H1 (cell line): ENCODE measurements around the gene FAM227B. TPM values are rescaled to one million over a fixed set of nuclear protein-coding genes. Genes with fewer than 3 reads are reported as not detected.

Experiments
- CTCF ChIA-PET: fragments of 300-600 bp; sonication (Branson Sonifier 250); formaldehyde crosslinking; loops from one replicate; lab custom pipeline; 2021; ENCODE audit not compliant: partially characterized antibody; lab: Charles Lee
- POLR2A ChIA-PET: fragments of 300-600 bp; sonication (Branson Sonifier 250); formaldehyde crosslinking; loops from one replicate; lab custom pipeline; 2021; ENCODE audit warnings: inconsistent platforms; ENCODE audit not compliant: partially characterized antibody; lab: Charles Lee
- DNase-seq, 2 experiments: peaks; one replicate each; pipeline versions ENCODE4 v3.0.0 to v3.0.0-alpha.2; 2010 to 2022; ENCODE audit warnings: low spot score in 2 of 2, low read depth in 1 of 2, mixed read lengths in 1 of 2
- FAIRE-seq: peaks from 2 replicates; lab custom pipeline; 2011; peaks lifted over from hg19 to GRCh38; lab: Jason Lieb, UNC
- H2AFZ ChIP-seq: 2 replicates; pipeline ENCODE4 v1.8.1; 2012; ENCODE audit warnings: low read length, inconsistent platforms
- H2AK5ac ChIP-seq: 2 replicates; pipeline ENCODE4 v1.6.1; 2013; ENCODE audit warnings: low read depth, low read length
- H2BK120ac ChIP-seq: replicated peaks from 2 replicates; pipeline ENCODE3; 2013; ENCODE audit warnings: low read depth, low read length, inconsistent platforms
- H2BK12ac ChIP-seq: 2 replicates; pipeline ENCODE4 v1.6.1; 2013; ENCODE audit warnings: low read depth, low read length
- H2BK15ac ChIP-seq: 2 replicates; pipeline ENCODE4 v1.6.1; 2013; ENCODE audit warnings: low read length
- H2BK20ac ChIP-seq: 2 replicates; pipeline ENCODE4 v1.6.1; 2013; ENCODE audit warnings: low read length
- H2BK5ac ChIP-seq: 2 replicates; pipeline ENCODE4 v1.6.1; 2013; ENCODE audit warnings: low read depth, low read length
- H3K14ac ChIP-seq: 2 replicates; pipeline ENCODE4 v1.6.1; 2013; ENCODE audit warnings: inconsistent platforms; ENCODE audit not compliant: insufficient read length
- H3K18ac ChIP-seq: 2 replicates; pipeline ENCODE4 v1.6.1; 2013; ENCODE audit warnings: low read length; ENCODE audit errors: extremely low read depth
- H3K23ac ChIP-seq: 2 replicates; pipeline ENCODE4 v1.6.1; 2013; ENCODE audit warnings: inconsistent platforms; ENCODE audit not compliant: insufficient read length
- H3K23me2 ChIP-seq: 2 replicates; pipeline ENCODE4 v1.6.1; 2013; ENCODE audit warnings: low read depth, low read length
- H3K27ac ChIP-seq: 2 replicates; pipeline ENCODE4 v1.6.1; 2011; ENCODE audit warnings: low read depth, low read length, inconsistent platforms
- H3K27me3 ChIP-seq, 4 experiments: replicated peaks in 1 of 4; 1 replicate in 1 of 4; 2 replicates in 3 of 4; pipeline versions ENCODE4 v1.6.1 to v1.8.1; 2011 to 2013; ENCODE audit warnings: low read length in 3 of 4, mild to moderate bottlenecking in 3 of 4, inconsistent platforms in 2 of 4, mixed read lengths in 2 of 4, moderate library complexity in 1 of 4; ENCODE audit not compliant: control insufficient read depth in 3 of 4, insufficient read depth in 3 of 4; ENCODE audit errors: extremely low read depth in 1 of 4
- H3K36me3 ChIP-seq, 4 experiments: 2 replicates each; pipeline versions ENCODE4 v1.6.1 to v1.8.1; 2011 to 2013; ENCODE audit warnings: mild to moderate bottlenecking in 4 of 4, low read length in 3 of 4, moderate library complexity in 2 of 4, control low read depth in 1 of 4, inconsistent platforms in 1 of 4; ENCODE audit not compliant: insufficient read depth in 4 of 4, control insufficient read depth in 2 of 4
- H3K4ac ChIP-seq: replicated peaks from 2 replicates; pipeline ENCODE3; 2013; ENCODE audit warnings: low read length, low read depth, mixed read lengths, inconsistent platforms; ENCODE audit not compliant: insufficient read length
- H3K4me1 ChIP-seq, 4 experiments: replicated peaks in 1 of 4; 1 replicate in 1 of 4; 2 replicates in 3 of 4; pipeline versions ENCODE4 v1.6.1 to v1.8.1; 2011 to 2013; ENCODE audit warnings: low read length in 3 of 4, inconsistent platforms in 2 of 4, mixed read lengths in 1 of 4; ENCODE audit not compliant: insufficient read depth in 4 of 4, control insufficient read depth in 3 of 4
- H3K4me2 ChIP-seq, 2 experiments: 2 replicates each; pipeline versions ENCODE4 v1.6.1 to v1.8.1; 2011 to 2013; ENCODE audit warnings: low read depth in 2 of 2, low read length in 2 of 2, control low read depth in 1 of 2, inconsistent platforms in 1 of 2, mild to moderate bottlenecking in 1 of 2; ENCODE audit not compliant: insufficient read depth in 1 of 2
- H3K4me3 ChIP-seq, 4 experiments: fragments of 200-600, 300-600 bp in 1 of 4; sonication (generic), shearing (Covaris generic), sonication (Bioruptor Twin) in 1 of 4; 2 replicates each; pipeline versions ENCODE4 v1.5.1 to v1.8.1; 2011 to 2016; ENCODE audit warnings: low read length in 4 of 4, low read depth in 3 of 4, control low read depth in 2 of 4, inconsistent platforms in 2 of 4, mild to moderate bottlenecking in 2 of 4, mixed read lengths in 1 of 4, moderate library complexity in 1 of 4; ENCODE audit not compliant: insufficient read depth in 2 of 4; ENCODE audit errors: extremely low read depth in 1 of 4
- H3K56ac ChIP-seq: replicated peaks from 2 replicates; pipeline ENCODE3; 2013; ENCODE audit warnings: low read depth, mild to moderate bottlenecking, mixed read lengths, low read length, inconsistent platforms; ENCODE audit not compliant: insufficient read length
- H3K79me1 ChIP-seq: 2 replicates; pipeline ENCODE4 v1.6.1; 2013; ENCODE audit warnings: low read depth, low read length, control low read depth
- H3K79me2 ChIP-seq, 2 experiments: 2 replicates each; pipeline versions ENCODE4 v1.6.1 to v1.8.1; 2012 to 2013; ENCODE audit warnings: low read length in 2 of 2, mild to moderate bottlenecking in 2 of 2, inconsistent platforms in 1 of 2; ENCODE audit not compliant: insufficient read depth in 2 of 2, control insufficient read depth in 1 of 2
- H3K9ac ChIP-seq, 4 experiments: replicated peaks in 1 of 4; 1 replicate in 1 of 4; 2 replicates in 3 of 4; pipeline versions ENCODE4 v1.6.1 to v1.8.1; 2011 to 2013; ENCODE audit warnings: low read depth in 3 of 4, low read length in 3 of 4, control low read depth in 2 of 4, mild to moderate bottlenecking in 2 of 4, moderate library complexity in 2 of 4, inconsistent platforms in 1 of 4; ENCODE audit errors: extremely low read depth in 1 of 4
- H3K9me3 ChIP-seq, 2 experiments: 2 replicates each; pipeline versions ENCODE4 v1.6.1 to v1.8.1; 2012 to 2013; ENCODE audit warnings: mild to moderate bottlenecking in 2 of 2, moderate library complexity in 2 of 2, control low read depth in 1 of 2, inconsistent platforms in 1 of 2, low read depth in 1 of 2, low read length in 1 of 2, mixed read lengths in 1 of 2; ENCODE audit not compliant: insufficient read depth in 2 of 2
- H4K20me1 ChIP-seq, 2 experiments: replicated peaks in 1 of 2; 2 replicates each; pipeline versions ENCODE3 to v1.8.1; 2011 to 2013; ENCODE audit warnings: inconsistent platforms in 2 of 2, low read length in 2 of 2, mild to moderate bottlenecking in 1 of 2; ENCODE audit not compliant: insufficient read depth in 2 of 2, control insufficient read depth in 1 of 2
- H4K5ac ChIP-seq: 2 replicates; pipeline ENCODE4 v1.6.1; 2013; ENCODE audit warnings: low read length, low read depth, mixed read lengths, inconsistent platforms; ENCODE audit not compliant: insufficient read length
- H4K8ac ChIP-seq: 2 replicates; pipeline ENCODE4 v1.8.0; 2013; ENCODE audit warnings: mild to moderate bottlenecking, moderate library complexity, low read length, inconsistent platforms; ENCODE audit not compliant: insufficient read depth; ENCODE audit errors: extremely low read depth
- H4K91ac ChIP-seq: replicated peaks from 2 replicates; pipeline ENCODE3; 2013; ENCODE audit warnings: low read length, mixed read lengths, inconsistent platforms; ENCODE audit not compliant: insufficient read length
- CEBPB ChIP-seq: IDR thresholded peaks from 2 replicates; pipeline ENCODE4 v1.6.1; 2012; ENCODE audit warnings: low read depth, low read length
- CHD2 ChIP-seq: IDR thresholded peaks from 2 replicates; pipeline ENCODE4 v1.6.1; 2012; ENCODE audit warnings: low read length, improper control_type of control experiment
- EP300 ChIP-seq, 2 experiments: IDR thresholded peaks; 1 replicate in 1 of 2; 2 replicates in 1 of 2; pipeline ENCODE4 v1.6.1; 2011 to 2012; ENCODE audit warnings: low read depth in 2 of 2, low read length in 2 of 2, mild to moderate bottlenecking in 2 of 2, borderline replicate concordance in 1 of 2, inconsistent platforms in 1 of 2, moderate library complexity in 1 of 2
- GTF2F1 ChIP-seq: IDR thresholded peaks from 2 replicates; pipeline ENCODE4 v1.6.1; 2012; ENCODE audit warnings: low read depth, low read length, improper control_type of control experiment, borderline replicate concordance
- HDAC2 ChIP-seq, 2 experiments: fragments of 300-600 bp in 1 of 2; sonication (generic) in 1 of 2; IDR thresholded peaks; 2 replicates each; pipeline ENCODE4 v1.6.1; 2011 to 2012; ENCODE audit warnings: low read depth in 2 of 2, low read length in 2 of 2, mild to moderate bottlenecking in 2 of 2, moderate library complexity in 2 of 2, borderline replicate concordance in 1 of 2, inconsistent platforms in 1 of 2
- JUND ChIP-seq: IDR thresholded peaks from 2 replicates; pipeline ENCODE4 v1.6.1; 2011; ENCODE audit warnings: mild to moderate bottlenecking, improper control_type of control experiment, low read length
- KDM1A ChIP-seq: fragments of 200-600, 300-600 bp; sonication (generic); IDR thresholded peaks from 2 replicates; pipeline ENCODE4 v1.7.1; 2016; ENCODE audit warnings: mild to moderate bottlenecking, low read length, borderline replicate concordance
- POLR2AphosphoS5 ChIP-seq: IDR thresholded peaks from 2 replicates; pipeline ENCODE4 v1.6.1; 2011; ENCODE audit warnings: low read depth, low read length
- TAF7 ChIP-seq: optimal IDR thresholded peaks from 2 replicates; pipeline ENCODE3; 2011; ENCODE audit warnings: low read depth, mild to moderate bottlenecking, inconsistent platforms, low read length, moderate library complexity, borderline replicate concordance
- ZNF274 ChIP-seq: IDR thresholded peaks from 2 replicates; pipeline ENCODE4 v1.7.0; 2012; ENCODE audit warnings: low read length, borderline replicate concordance; ENCODE audit errors: extremely low read depth
- WGBS, 2 experiments: shearing (Covaris generic) in 1 of 2; methylation state at CpG; one replicate each; pipeline versions ENCODE4 v1.1.6 to v1.1.7; 2013 to 2015; ENCODE audit warnings: low lambda C conversion rate in 2 of 2, mixed read lengths in 2 of 2, inconsistent platforms in 1 of 2, low coverage in 1 of 2, missing lambda C conversion rate in 1 of 2; ENCODE audit not compliant: insufficient replicate concordance in 2 of 2, insufficient coverage in 1 of 2, insufficient read length in 1 of 2; ENCODE audit errors: extremely low coverage in 1 of 2, missing lambda C conversion rate in 1 of 2; 5-methylcytosine and 5-hydroxymethylcytosine counted together
- polyA plus RNA-seq, 7 experiments: library from polyadenylated mRNA; depleted of rRNA in 3 of 7; stranded (reverse) in 5 of 7; unstranded in 2 of 7; fragments of >200 nt in 5 of 7; fragments of 200-250 nt in 2 of 7; gene quantifications; 1 replicate in 5 of 7; 2 replicates in 1 of 7; 4 replicates in 1 of 7; pipeline versions ENCODE4 v1.2.1 to v1.2.3, GENCODE V29; 2011 to 2013; ENCODE audit warnings: missing spikeins in 2 of 7, mixed read lengths in 2 of 7
- total RNA-seq: library from RNA; stranded (reverse); fragmentation: NEBNext Ultra II Directional; extraction: Animal tissue kit (Norgen Biotek cat#: 25700); gene quantifications from 2 replicates; pipeline ENCODE4 v1.2.1, GENCODE V29; 2021
- TF ChIP-seq, protein P1 (sequence below): IDR thresholded peaks from 2 replicates; pipeline ENCODE4 v1.6.1; 2011; ENCODE audit warnings: low read depth, mild to moderate bottlenecking, low read length; ENCODE audit not compliant: insufficient read depth

The FAM227B gene
- total and polyA plus RNA-seq, 2 of the 8 experiments (the other 6 are each of a cell fraction or from before 2014, with no cell fraction given), result 4.0 to 6.5 TPM

DNA sequence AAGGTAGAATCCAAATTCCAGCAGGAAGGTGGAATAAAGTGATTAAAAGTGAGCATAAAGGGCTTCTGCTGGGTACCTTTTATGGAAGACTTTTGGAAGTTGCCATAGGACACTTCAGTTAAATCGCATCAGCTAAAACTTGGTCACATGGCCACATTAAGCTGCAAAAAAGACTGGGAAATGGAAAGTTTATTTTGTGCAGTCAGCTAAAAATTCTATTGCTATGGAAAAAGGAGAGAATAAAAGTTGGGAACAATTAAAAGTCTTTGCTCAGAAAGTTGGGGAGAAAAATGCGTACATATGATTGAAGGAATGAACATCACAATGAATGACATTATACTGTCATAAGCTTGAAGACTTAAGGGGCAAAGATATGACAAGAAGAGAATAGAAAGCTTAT is 148.3 kb downstream of the FAM227B start:
- Histone ChIP-seq H2BK15ac (no peak overlapping the region), H3K9ac (no peak overlapping the region), H3K18ac (no peak overlapping the region), H2BK5ac (no peak overlapping the region), H2BK20ac (no peak overlapping the region), H2AK5ac (no peak overlapping the region), H3K4me3 (no peak overlapping the region), H4K91ac (no peak overlapping the region), H4K8ac (no peak overlapping the region), H3K4me1 (no peaks in the 10 kb centered on the region), H3K56ac (no peak overlapping the region), H3K79me2 (no peaks in the 10 kb centered on the region), H3K36me3 (no peaks in the 10 kb centered on the region), H4K5ac (no peak overlapping the region), H3K23me2 (no peaks in the 10 kb centered on the region), H3K4me2 (no peak overlapping the region), H3K79me1 (no peaks in the 10 kb centered on the region), H3K14ac (no peak overlapping the region), H3K4ac (no peak overlapping the region), H4K20me1 (no peaks in the 10 kb centered on the region), H2BK12ac (no peak overlapping the region), H2AFZ (no peak overlapping the region), H3K9me3 (no peaks in the 10 kb centered on the region), H3K27ac (no peak overlapping the region), H3K27me3 (no peaks in the 10 kb centered on the region), H3K23ac (no peak overlapping the region), H2BK120ac (no peak overlapping the region)
- TF ChIP-seq ZNF274 (no peak), POLR2AphosphoS5 (no peak), HDAC2 (IDR thresholded peaks at IDR 0.05; ENCODE audit: borderline replicate concordance in 1 of 2, low read depth in 2 of 2, low read length in 2 of 2) (no peak), CEBPB (no peak), GTF2F1 (no peak), EP300 (IDR thresholded peaks at IDR 0.05; ENCODE audit: borderline replicate concordance in 1 of 2, low read depth in 2 of 2, low read length in 2 of 2) (no peak), CHD2 (no peak), TAF7 (no peak), JUND (no peak), KDM1A (no peak)
- TF ChIP-seq, protein P1, sequence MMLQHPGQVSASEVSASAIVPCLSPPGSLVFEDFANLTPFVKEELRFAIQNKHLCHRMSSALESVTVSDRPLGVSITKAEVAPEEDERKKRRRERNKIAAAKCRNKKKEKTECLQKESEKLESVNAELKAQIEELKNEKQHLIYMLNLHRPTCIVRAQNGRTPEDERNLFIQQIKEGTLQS, result no peak
- POLR2A ChIA-PET, result no interaction called here
- CTCF ChIA-PET, result interaction anchor here (0.9 to 2.3 kb wide), 20 partner anchors 10 to 610 kb away, joined by 3 to 17 read pairs (median 4); partner anchors contain the start of gene FGF7
- DNase-seq, result no peak
- 87% methylated on average over 2 of the region's 2 CpGs; no CpG with 5 or more reads in 1 of the 2 experiments for WGBS, 2 experiments
- no peak for FAIRE-seq
